Measurements from ENCODE around the gene KRT38.

Gene KRT38

DNA sequence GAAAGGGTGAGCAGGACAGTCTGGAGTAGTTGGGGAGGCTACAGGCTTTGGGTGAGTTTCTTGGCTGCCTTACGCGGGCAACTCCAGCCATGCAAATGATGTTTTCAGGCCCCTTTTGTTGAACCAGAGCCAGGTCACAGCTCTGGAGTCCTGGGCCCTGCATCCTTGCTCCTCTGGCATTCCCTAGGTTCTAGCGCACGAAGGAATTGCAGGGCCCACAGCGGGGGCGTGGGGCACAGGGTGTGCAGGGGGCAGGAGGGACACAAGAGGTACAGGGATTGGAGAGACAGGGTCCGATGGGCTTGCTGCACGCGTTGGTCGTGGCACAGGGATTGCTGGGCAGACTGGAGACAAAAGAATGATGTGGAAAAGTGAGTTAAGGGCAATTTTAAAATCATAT lies 47.0 kb downstream of the KRT38 start:
- H3K4me3 ChIP-seq (ENCODE audit: low read depth, low read length) = no peak overlapping the region
- TF ChIP-seq, protein P1, sequence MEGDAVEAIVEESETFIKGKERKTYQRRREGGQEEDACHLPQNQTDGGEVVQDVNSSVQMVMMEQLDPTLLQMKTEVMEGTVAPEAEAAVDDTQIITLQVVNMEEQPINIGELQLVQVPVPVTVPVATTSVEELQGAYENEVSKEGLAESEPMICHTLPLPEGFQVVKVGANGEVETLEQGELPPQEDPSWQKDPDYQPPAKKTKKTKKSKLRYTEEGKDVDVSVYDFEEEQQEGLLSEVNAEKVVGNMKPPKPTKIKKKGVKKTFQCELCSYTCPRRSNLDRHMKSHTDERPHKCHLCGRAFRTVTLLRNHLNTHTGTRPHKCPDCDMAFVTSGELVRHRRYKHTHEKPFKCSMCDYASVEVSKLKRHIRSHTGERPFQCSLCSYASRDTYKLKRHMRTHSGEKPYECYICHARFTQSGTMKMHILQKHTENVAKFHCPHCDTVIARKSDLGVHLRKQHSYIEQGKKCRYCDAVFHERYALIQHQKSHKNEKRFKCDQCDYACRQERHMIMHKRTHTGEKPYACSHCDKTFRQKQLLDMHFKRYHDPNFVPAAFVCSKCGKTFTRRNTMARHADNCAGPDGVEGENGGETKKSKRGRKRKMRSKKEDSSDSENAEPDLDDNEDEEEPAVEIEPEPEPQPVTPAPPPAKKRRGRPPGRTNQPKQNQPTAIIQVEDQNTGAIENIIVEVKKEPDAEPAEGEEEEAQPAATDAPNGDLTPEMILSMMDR (IDR thresholded peaks at IDR 0.05; ENCODE audit: insufficient read depth, low read depth, low read length, missing control alignments) = no peak
- no peak for DNase-seq (ENCODE audit: low read depth)

DNA sequence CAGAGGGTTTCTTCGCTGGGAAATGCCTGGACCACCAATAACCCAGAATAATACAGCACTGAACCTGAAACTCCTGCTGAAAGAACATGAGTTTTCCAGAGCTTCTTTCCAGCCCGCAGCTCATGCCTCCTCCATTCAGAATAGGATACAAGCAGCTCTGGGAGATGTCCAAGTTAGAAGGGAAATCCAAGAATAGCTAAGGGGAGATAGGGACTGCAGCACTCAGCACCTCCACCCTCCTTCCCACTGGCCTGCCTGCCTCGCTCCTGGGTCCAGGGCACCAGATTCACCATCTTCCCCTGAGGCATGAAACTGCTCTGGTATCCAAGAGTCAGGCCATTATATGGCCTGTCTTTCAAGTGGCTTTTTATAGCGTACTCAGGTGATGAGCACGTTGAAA lies 47.5 kb downstream of the KRT38 start:
- no peak for DNase-seq (ENCODE audit: low read depth)
- TF ChIP-seq, protein P1 (IDR thresholded peaks at IDR 0.05; ENCODE audit: insufficient read depth, low read depth, low read length, missing control alignments) = no peak

DNA sequence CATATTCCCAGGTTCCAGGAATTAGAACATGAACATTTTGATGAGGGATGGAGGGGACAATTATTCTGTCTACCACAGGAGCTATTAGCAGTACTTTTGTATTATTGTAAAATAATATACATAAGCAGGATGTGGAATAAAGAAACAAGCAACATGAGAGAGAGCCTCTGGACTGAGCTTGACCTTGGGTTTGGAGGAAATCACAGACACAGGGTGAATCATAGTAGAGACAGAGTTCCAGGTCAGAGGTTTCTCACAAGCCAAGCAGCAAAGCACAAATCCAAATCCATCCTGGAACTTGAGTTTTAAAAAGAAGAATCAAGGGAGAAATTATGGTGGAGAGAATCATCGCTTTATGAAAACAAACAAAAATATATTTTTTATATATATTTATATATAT lies 48.5 kb downstream of the KRT38 start:
- TF ChIP-seq, protein P1 (IDR thresholded peaks at IDR 0.05; ENCODE audit: insufficient read depth, low read depth, low read length, missing control alignments) = no peak
- H3K4me3 ChIP-seq (ENCODE audit: low read depth, low read length) = no peak overlapping the region
- no peak for DNase-seq (ENCODE audit: low read depth)

More for the DNA sequence above, 47.5 kb downstream of the KRT38 start:
- H3K4me3 ChIP-seq (ENCODE audit: low read depth, low read length) = no peak overlapping the region

DNA sequence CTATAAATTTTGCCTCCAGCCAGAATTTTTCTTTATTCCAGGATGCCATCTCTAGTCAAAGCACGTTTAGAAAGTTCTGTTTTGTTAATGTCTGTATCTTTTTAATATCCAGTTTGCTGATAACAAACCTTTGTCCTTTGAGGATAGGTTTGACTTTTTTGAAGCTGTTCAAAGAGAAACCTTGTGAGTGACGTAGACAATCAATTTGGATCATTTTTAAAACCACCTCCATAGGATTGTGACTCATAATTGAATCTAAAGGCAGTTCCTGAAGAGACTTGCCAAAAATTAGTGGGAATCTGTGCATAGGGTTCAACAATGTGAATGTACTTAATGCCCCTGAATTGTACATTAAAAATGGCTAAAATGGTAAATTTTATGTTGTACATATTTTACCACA lies 49.2 kb downstream of the KRT38 start:
- TF ChIP-seq, protein P1 (IDR thresholded peaks at IDR 0.05; ENCODE audit: insufficient read depth, low read depth, low read length, missing control alignments) = no peak
- DNase-seq (ENCODE audit: low read depth) = no peak
- H3K4me3 ChIP-seq (ENCODE audit: low read depth, low read length) = no peak overlapping the region

DNA sequence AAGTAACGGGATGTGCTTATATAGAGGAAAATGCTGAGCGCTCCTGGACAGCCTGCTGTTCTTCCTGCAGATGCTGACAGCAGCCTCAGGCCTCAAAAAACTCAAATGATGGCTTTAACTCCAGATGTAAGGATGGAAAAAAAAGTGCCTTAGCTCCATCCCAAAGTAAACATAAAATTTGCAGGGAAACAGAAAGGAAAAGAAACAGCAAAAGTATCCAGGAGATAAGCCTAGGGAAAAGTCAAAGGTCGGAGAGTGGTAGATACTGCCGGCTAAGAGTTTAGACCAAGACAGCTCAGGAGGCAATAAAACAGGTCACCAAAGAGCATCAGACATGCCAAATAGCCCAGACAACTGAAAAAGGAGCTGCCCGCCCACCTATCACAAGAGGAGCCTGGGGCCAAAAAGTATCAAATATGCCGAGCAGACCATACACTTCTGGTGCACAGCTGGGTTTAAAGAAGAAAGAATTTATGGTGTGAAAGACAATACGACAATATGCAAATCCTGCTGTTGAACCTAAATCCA lies 50.3 kb downstream of the KRT38 start:
- DNase-seq (ENCODE audit: low read depth) = no peak
- TF ChIP-seq, protein P1 (IDR thresholded peaks at IDR 0.05; ENCODE audit: insufficient read depth, low read depth, low read length, missing control alignments) = no peak
- no peak overlapping the region for H3K4me3 ChIP-seq (ENCODE audit: low read depth, low read length)

DNA sequence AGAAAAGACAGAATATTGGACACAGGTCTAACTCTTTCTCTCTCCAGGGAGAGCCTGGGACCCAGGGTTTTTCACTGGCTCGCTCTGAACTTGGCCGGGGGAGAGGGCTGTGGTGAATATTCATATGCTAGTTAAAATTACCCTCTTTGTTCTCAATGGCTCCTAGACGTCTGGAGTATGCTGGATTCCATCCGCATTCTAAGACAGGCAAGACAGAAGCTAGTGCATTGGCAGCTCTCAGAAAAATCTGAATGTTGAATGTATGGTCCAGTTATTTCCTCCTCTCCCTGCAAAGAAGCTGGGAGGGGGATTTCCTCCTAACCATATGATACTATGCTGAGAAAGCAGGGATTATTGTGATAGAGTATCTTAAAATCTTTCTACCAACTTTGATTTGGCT lies 53.1 kb downstream of the KRT38 start:
- DNase-seq (ENCODE audit: low read depth) = no peak
- TF ChIP-seq, protein P1 (IDR thresholded peaks at IDR 0.05; ENCODE audit: insufficient read depth, low read depth, low read length, missing control alignments) = no peak
- no peak overlapping the region for H3K4me3 ChIP-seq (ENCODE audit: low read depth, low read length)

DNA sequence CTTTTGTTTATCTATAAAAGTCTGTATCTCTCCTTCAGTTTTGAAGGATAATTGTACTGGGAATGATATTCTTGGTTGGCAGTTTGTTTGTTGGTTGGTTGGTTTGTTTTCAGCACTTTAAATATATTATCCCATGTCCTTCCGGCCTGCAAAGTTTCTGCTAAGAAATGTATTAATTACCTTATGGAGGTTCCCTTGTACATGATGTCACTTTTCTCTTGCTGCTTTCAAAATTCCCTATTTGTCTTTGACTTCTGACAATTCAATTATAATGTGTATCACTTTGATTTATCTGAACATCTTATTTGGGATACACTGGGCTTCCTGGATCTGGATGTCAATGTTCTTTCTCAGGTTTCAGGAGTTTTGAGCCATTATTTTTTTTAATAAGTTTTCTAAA lies 54.6 kb downstream of the KRT38 start:
- TF ChIP-seq, protein P1 (IDR thresholded peaks at IDR 0.05; ENCODE audit: insufficient read depth, low read depth, low read length, missing control alignments) = no peak
- DNase-seq (ENCODE audit: low read depth) = no peak
- no peak overlapping the region for H3K4me3 ChIP-seq (ENCODE audit: low read depth, low read length)
